GM19238 (cell line): ENCODE measurements around the gene ELMOD3.
"Not testable (repeated sequence)": the region's sequence is repeated elsewhere in the genome, so short reads cannot be mapped to it uniquely, and the experiment has no call there.

Source experiments
- DNase-seq: peaks from one replicate; pipeline ENCODE4 v3.0.0; 2011; ENCODE audit warnings: low spot score; ENCODE audit not compliant: insufficient read length

ELMOD3 gene

GRCh38 chr2:85329181-85329651 lies 25.4 kb upstream of the ELMOD3 start:
- DNase-seq = no peak

- DNase-seq = not testable (repeated sequence)
Observed at GRCh38 chr2:85329701-85330100, 24.9 kb upstream of the ELMOD3 start.

- DNase-seq = no peak
Observed at GRCh38 chr2:85330839-85331636, 23.5 kb upstream of the ELMOD3 start.

- not testable (repeated sequence) for DNase-seq
Observed at GRCh38 chr2:85333877-85334276, 20.7 kb upstream of the ELMOD3 start.

GRCh38 chr2:85334928-85335327 lies 19.6 kb upstream of the ELMOD3 start:
- DNase-seq = no peak

- no peak for DNase-seq
Observed at GRCh38 chr2:85340034-85340892, 14.3 kb upstream of the ELMOD3 start.

- DNase-seq = no peak
Observed at GRCh38 chr2:85341269-85342029, 13.1 kb upstream of the ELMOD3 start.

GRCh38 chr2:85342156-85342555 lies 12.4 kb upstream of the ELMOD3 start:
- no peak for DNase-seq

GRCh38 chr2:85343207-85343895 lies 11.2 kb upstream of the ELMOD3 start:
- not testable (repeated sequence) for DNase-seq

- DNase-seq = no peak
Observed at GRCh38 chr2:85344356-85344954, 10.1 kb upstream of the ELMOD3 start.

GRCh38 chr2:85347599-85347998 lies 7.0 kb upstream of the ELMOD3 start:
- no peak for DNase-seq

GRCh38 chr2:85353876-85354285 lies 688 bp upstream of the ELMOD3 start:
- no peak for DNase-seq

- peak; percentile 21 for DNase-seq
Observed at GRCh38 chr2:85355073-85355410, 473 bp downstream of the ELMOD3 start.

GRCh38 chr2:85355521-85355920 lies 952 bp downstream of the ELMOD3 start:
- no peak for DNase-seq

- DNase-seq = no peak
Observed at GRCh38 chr2:85356186-85356585, 1.6 kb downstream of the ELMOD3 start.

GRCh38 chr2:85357736-85358135 lies 3.2 kb downstream of the ELMOD3 start:
- DNase-seq = no peak

GRCh38 chr2:85362653-85363387 lies 8.3 kb downstream of the ELMOD3 start:
- not testable (repeated sequence) for DNase-seq

GRCh38 chr2:85367180-85367579 lies 12.6 kb downstream of the ELMOD3 start:
- DNase-seq = no peak

- DNase-seq = no peak
Observed at GRCh38 chr2:85368921-85369320, 14.4 kb downstream of the ELMOD3 start.

GRCh38 chr2:85369500-85369899 lies 14.9 kb downstream of the ELMOD3 start:
- no peak for DNase-seq
